ENCODE data around the gene KNCN.

The KNCN gene

GRCh38 chr1:46551597-46552095, at the start of gene KNCN:
Gene KNCN, minus strand, starts transcription at chr1:46551647. Its CDS starts 432 bp downstream, at chr1:46551215.
- DNase-seq: no peak

DNA sequence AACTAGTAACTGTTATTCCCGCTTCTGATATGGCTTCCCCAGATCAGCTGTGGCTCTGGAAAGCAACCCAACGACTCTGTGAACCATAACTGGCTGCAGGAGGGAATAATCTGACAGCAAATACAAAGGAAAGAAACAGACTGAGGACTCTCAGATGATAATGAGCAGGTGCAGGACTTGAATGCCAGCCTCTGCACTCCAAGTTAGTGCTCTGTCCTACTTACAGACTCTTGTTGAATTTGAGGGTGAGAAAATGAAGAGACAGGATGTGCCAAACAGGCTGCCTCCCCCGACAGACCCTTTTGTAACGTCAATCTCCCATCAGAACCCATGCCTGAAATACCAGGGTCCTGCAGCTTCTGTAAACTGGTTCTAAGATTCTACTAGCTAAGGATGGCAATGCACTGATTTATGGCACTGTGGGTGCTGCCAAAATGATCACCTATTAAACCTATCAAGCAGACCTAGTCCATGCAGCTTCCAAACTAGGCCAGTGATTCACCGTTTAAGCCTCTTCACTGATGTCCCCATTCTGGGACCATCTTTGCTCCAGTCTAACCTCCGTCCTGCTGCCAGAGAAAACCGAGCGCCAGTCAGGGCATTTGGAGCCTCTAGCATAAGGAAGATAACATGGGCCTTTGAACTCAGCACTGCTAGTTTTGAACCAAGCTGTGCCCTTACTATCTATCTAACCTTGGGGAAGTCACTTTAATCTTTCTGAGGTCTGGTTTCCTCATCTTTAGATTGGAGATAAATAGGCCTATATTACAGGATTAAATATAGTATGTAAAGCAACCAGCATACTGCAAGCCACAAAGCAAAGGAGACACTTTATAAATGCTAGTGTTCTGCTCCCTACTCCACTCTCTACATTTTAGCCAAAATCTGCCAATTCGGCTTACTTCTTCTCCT, 47.9 kb upstream of the KNCN start:
- DNase-seq: no peak

GRCh38 chr1:46596846-46597245, 45.4 kb upstream of the KNCN start:
- no peak for DNase-seq

DNA sequence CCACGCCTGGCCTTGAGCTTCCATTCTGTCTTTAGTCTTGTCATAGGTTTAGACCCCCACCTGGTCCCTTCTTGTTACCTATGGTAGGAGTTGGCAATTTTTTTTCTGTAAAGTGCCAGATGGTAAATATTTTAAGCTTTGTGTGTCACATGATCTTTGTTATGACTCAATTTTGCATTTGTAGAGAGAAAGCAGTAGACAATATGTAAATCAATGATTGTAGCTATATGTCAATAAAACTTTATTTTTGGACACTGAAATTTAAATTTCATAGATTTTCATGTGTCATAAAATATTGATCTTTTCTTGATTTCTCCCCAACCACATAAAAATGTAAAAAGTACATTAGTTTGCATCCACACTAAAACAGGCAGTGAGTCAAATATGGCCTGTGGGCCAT, 44.6 kb upstream of the KNCN start:
- DNase-seq: no peak

DNA sequence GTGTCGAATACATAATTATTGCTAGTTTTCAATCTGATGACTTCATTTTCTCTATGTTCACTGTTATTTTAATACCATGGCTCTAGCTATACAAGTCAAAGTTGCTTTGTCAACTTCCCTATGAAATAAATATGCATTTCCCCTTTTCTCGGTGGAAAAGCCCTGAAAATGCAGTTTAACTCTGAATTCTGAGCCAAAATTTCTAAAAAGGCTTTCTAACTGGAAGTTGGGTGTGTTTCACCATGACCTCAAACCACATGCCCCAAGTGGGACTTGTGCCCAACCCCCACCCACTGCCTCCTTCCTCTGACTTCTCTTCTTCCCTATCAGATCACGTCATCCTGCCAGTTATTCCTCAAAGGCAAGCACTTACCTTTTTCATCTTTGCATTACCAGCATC, 43.7 kb upstream of the KNCN start:
- DNase-seq: no peak

- no peak for DNase-seq
Measured at GRCh38 chr1:46594063-46594462, 42.6 kb upstream of the KNCN start.

DNA sequence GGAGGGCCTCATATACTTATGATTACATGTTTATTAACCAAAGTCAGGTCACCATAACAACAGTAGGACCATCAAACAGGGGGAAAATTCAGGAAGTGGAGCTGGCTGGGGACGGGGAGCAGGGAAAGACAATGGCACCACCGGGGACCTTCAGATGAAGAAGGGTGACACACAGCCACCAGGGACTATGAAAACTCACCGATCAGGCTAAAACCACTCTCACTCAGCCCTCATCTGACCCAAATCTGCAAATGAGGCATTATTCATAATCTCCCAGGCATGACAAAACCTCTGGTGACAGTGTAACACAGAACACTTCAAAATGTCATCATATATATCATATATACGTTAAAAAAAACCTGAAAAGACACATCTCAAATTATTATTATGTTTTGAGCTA, 41.4 kb upstream of the KNCN start:
- no peak for DNase-seq

DNA sequence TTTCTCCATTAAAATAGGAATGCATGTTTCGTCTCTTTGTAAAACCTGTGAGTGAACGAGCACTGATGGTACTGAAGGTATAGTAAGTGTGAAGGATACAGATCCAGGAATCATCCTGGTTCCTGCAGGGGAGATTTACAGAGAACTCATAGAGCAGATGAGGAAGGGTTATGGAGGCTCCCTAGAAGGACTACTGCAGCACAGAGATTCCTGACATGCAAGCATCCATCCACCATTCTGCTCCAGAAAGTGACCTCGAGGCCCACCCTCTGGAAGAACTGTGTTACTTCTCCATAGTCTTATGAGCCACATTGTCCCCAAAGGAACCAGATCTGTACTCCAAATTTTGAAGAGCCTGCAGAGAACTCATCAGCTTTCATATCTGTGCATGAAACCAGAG, 38.1 kb upstream of the KNCN start:
- no peak for DNase-seq

DNA sequence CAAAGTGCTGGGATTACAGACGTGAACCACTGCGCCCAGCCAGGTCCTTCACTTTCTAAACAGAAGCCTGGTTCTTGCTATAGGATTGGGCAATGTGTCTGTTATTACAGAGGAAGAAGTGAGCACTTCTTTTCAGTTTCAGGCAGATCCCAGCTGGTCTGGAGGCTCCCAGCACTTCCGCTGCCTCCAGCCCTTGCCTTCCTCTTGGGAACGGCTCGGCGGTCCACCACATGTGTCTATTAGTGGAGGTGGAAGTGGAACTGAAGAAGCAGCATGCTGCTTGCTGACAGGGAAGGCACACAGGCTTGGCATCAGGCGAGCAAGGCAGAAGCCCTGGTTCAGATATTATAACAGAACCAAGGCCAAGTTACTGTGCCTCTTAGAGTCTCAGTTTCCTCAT, 35.6 kb upstream of the KNCN start:
- no peak for DNase-seq

DNA sequence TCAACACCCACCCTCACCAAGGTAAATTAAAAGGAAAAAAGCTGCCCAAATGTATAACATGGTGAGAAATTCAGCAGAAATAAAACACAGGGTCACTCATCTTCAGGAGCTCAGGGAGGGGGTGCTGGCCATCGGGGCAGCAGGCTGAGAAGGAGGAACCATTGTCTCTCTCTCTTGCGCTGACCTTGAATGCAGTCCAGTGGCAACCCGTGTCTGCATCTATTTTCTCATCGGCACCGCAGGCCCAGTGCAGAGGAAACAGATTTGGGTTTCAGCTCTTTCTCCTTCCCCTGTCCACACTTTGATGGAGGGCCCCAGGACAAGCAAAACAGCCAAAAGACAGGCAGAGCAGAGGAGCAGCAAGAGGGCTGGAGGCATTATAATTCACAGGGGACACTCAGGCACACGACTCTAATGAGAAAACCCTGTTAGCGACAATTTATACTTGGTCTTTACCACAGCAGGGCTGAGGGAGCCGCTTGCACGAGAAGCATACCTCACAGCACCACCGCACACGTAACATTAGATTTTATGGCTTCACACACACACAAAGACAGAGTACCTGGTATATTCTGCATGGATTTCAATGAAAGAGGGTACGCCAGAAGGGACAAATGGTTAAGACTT, 34.0 kb upstream of the KNCN start:
- DNase-seq: no peak

- no peak for DNase-seq
Measured at GRCh38 chr1:46583494-46583893, 32.0 kb upstream of the KNCN start.

DNA sequence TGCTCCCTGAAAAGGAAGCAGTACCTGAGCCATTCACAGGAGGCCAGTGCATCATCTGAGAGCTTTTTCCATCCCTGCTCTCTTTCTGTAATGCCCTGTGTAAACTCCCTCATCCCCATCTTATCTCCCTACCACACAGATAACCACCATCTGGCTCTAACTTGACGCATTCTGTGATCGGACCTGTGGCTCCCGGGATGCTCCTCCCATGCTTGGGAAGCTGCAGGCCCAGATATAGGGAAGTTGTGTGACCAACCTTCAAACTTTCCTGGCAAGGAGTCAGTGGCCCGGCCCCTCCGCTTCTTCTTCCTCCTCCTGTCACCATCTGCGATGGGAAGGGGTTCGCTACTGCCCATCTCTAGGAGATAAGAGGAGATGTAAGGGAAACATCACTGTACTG, 31.5 kb upstream of the KNCN start:
- no peak for DNase-seq

- no peak for DNase-seq
Measured at GRCh38 chr1:46581681-46582455, 30.4 kb upstream of the KNCN start.

DNA sequence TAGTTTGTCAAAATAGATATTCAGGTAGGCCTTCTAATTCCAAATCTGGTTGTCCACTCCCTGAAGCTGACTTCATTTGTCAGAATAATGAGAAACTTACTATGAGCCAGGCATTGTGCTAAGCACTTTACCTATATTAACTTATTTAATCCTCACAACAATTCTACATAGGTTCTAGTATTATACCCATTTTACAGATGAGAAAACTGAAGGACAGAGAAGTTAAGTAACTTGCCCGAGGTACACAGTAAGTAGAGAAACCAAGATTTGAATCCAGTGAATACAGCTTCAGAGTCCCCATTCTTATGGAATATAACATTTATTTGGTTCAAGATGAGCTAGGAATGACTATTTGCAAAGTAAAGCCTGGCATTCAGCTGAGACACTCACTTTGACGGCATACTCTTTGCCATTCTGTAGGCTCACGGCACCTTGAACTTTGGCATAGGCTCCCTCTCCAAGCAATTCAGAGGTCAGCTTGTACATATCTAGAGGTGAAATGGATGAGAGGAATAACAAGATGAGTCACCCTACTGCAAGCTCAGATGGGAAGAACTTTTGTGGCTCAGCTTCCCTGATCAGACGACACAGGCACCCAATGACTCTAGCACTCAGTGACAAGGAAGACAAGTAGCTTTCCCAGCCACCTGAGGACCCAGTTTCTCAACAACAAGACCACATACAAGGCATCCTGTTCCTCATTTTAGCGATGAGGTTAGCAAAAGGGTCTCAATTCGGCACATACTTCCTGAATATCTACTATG, 28.9 kb upstream of the KNCN start:
- no peak for DNase-seq

GRCh38 chr1:46577671-46578070, 26.2 kb upstream of the KNCN start:
- peak; percentile 25 for DNase-seq

DNA sequence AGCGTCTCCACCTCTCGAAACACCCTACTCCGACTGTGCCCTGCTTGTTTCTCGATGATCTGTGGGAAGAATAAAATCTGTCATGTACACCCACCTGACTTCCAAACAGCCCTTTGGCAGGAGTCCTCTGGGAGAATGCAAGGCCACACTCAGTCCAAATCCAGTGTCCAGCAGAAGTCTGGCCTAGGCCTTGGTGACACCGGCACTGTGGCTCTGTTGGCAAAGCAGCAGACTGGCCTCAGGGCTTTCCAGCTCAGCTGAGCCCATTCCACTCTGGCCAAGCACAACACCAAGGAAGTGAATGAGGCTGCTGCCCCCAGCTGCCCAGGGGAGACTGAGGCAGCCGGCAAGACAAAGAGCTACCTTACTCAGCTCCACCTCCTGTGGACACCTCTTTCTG, 25.1 kb upstream of the KNCN start:
- DNase-seq: no peak

DNA sequence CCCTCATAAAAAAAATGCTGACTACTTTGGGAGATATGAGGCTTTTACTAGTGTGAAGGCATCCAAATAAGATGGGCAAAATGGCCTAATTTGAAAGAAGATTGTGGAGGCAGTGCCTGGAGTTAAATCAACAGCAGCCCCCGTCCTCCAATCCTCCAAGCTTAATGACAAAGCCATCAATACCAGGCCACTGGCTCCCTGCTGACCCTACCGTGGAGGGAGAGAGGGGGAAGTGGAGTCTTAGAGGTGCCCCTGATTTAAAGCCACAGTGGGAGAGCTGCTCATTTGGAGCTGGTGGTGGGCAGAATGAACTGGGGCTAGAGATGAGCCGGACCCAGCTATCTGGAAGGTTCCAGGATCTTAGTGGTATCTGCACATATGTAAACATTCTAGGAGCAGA, 24.3 kb upstream of the KNCN start:
- DNase-seq: no peak

GRCh38 chr1:46575300-46575699, 23.9 kb upstream of the KNCN start:
- DNase-seq: no peak

- no peak for DNase-seq
Measured at GRCh38 chr1:46571691-46572225, 20.3 kb upstream of the KNCN start.

DNA sequence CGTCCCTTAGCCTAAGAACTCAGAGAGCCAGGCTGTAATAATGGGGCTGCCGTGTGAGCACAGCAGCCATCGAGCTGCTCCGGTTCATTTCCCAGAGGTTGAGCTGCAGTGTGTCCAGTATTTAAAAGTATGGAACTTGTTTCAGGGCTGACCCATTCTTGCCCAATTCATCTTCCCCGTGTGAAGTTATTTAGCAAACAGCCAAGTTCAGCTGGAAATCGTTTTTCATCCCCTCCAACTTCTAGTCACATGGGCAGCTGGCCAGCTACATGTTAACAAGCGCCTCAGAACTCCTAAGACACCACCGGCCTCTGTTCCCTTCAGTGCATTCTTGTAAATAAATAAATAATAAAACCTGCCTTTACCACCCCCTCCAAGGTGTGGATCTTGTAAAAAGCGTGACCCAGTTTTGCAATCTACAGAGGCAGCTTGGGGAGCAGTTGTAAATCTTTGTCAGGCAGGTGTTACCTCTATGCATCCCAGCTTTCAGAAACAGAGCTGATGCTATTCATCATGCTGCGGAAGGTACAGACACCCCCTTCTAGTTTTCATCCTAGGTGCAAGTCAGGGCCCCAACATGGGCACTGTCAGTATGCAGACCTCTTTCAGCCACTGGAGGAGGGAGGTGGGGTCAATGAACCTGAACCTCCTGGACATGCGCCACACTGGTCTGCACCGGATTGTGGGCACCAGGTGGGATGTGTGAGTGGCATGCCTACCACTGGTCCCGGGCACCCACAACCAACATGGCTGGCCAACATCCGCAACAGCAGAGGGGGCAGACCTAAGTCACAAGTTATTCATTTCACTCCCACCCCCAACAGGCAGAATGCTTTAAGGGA, 18.7 kb upstream of the KNCN start:
- DNase-seq: no peak

GRCh38 chr1:46569116-46569515, 17.7 kb upstream of the KNCN start:
- DNase-seq: no peak
